GM13976 (cell line): ENCODE data around the gene PPP1R12A.

Experiments used
- DNase-seq: peaks from one replicate; pipeline ENCODE4 v3.0.0; 2012; ENCODE audit warnings: low spot score
- in situ Hi-C: fragments of 300-500 bp; cut with MboI; formaldehyde crosslinking; loops from one replicate; pipeline ENCODE4 v1.12.0; 2022; ENCODE audit warnings: low sequenced_read_pairs, mixed read lengths, inconsistent platforms; ENCODE audit not compliant: unreplicated experiment
- TF ChIP-seq, protein P1 (sequence below): IDR thresholded peaks from 2 replicates; pipeline ENCODE4 v1.5.1; 2012; ENCODE audit warnings: borderline replicate concordance, mild to moderate bottlenecking; ENCODE audit not compliant: insufficient read depth; ENCODE audit errors: extremely low read depth, missing control alignments, control extremely low read depth

PPP1R12A gene

DNA sequence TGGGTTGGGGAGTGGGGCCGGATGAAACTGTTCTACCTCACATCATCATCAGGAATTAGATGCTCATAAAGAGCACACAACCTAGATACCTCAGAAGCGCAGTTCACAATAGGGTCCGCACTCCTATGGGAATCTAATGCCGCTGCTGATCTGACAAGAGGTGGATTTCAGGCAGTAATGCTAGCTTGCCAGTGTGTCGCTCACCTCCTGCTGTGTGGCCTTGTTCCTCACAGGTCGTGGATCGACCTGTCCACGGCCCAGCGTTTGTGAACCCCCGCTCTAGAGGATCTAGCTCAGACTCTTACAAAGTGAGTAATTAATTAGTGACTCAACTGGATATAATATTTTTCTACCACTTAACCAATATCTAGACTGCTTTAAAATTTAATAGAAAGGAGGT, 5.8 kb downstream of the PPP1R12A start:
- TF ChIP-seq, protein P1, sequence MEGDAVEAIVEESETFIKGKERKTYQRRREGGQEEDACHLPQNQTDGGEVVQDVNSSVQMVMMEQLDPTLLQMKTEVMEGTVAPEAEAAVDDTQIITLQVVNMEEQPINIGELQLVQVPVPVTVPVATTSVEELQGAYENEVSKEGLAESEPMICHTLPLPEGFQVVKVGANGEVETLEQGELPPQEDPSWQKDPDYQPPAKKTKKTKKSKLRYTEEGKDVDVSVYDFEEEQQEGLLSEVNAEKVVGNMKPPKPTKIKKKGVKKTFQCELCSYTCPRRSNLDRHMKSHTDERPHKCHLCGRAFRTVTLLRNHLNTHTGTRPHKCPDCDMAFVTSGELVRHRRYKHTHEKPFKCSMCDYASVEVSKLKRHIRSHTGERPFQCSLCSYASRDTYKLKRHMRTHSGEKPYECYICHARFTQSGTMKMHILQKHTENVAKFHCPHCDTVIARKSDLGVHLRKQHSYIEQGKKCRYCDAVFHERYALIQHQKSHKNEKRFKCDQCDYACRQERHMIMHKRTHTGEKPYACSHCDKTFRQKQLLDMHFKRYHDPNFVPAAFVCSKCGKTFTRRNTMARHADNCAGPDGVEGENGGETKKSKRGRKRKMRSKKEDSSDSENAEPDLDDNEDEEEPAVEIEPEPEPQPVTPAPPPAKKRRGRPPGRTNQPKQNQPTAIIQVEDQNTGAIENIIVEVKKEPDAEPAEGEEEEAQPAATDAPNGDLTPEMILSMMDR, result no peak
- no peak for DNase-seq
- in situ Hi-C loops, result no loop called here

DNA sequence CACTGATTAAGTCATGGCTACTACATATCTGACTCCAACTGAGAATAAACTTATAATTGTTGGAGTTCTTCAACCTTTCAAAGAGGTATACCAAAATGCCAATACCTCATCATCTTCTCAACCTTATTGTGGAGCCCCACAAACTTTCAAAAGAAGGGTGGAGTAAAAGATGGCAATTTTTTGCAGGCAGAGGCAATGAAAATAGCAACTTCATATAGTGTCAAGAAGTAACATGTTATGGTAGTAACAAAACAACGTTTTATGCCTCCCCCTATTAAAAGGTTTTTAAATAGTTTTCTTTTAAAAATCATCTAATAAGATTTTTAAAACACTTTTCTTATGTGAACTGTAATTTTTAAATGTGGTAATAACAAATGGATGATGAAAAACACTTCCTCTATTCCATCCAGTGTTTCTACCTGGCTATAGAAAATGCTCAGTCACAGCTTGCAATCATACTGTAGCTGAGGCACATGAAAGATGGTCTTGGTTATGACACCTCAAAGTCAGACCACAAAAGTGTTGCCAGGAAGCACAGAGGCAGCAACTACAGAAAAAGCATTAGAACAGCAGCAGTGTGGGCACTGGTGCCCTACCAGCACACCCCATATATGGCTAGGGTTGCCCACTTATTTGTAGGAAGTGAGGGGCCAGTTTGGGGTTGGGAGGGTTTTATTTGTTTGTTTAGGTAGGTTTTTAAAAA, 7.0 kb downstream of the PPP1R12A start:
- DNase-seq, result peak; percentile 40
- in situ Hi-C loops, result no loop called here
- TF ChIP-seq, protein P1, result no peak

DNA sequence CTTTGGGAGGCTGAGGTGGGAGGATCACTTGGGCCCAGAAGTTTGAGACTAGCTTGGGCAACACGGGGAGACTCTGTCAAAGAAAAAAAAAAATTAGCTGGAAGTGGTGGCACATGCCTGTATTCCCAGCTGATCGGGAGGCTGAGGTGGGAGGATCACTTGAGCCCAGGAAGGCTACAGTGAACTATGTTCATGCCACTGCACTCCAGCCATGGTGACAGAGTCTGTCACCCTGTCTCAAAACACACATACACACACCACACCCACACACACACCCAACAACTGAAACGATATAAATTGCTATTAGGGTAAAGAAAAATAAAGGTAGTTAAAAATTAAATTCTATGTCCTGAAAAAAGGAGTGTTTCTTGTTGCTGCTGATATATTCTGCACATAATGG, 7.9 kb downstream of the PPP1R12A start:
- no peak for DNase-seq
- TF ChIP-seq, protein P1, result no peak
- in situ Hi-C loops, result no loop called here

DNA sequence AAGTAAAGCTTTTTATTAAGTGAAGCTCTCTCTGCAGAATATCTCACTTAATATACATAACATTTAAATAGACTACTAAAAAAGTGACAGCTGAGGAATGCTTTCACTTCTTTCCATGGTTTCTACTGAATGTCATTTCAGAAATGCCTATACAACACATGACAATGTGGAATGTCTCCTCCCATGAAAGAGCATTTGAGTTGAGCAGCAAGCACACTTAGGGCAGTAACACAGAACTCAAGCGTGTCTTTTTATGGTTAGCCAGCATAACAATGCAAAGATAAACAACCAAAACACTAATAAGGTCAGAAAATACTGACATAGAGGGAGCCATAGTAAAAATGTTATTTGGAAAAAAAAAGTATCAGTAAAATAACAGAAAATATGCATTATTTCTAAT, 9.4 kb downstream of the PPP1R12A start:
- DNase-seq, result no peak
- in situ Hi-C loops, result no loop called here
- TF ChIP-seq, protein P1, result no peak

DNA sequence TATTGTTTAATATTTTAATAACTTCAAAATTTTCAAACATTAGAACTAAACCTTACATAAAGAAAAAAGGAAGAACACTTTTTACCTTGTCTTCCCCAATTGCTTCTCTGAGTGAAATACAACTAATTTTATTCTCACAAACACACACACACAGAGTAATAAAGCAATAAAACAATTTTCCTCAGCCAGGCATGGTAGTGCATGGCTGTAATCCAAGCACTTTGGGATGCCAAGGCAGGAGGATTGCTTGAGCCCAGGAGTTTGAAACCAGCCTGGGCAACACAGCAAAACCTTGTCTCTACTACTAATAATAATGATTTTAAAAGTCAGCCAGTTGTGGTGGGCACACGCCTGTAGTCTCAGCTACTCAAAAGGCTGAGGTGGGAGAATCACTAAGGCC, 13.1 kb downstream of the PPP1R12A start:
- in situ Hi-C loops, result no loop called here
- no peak for DNase-seq
- TF ChIP-seq, protein P1, result no peak

DNA sequence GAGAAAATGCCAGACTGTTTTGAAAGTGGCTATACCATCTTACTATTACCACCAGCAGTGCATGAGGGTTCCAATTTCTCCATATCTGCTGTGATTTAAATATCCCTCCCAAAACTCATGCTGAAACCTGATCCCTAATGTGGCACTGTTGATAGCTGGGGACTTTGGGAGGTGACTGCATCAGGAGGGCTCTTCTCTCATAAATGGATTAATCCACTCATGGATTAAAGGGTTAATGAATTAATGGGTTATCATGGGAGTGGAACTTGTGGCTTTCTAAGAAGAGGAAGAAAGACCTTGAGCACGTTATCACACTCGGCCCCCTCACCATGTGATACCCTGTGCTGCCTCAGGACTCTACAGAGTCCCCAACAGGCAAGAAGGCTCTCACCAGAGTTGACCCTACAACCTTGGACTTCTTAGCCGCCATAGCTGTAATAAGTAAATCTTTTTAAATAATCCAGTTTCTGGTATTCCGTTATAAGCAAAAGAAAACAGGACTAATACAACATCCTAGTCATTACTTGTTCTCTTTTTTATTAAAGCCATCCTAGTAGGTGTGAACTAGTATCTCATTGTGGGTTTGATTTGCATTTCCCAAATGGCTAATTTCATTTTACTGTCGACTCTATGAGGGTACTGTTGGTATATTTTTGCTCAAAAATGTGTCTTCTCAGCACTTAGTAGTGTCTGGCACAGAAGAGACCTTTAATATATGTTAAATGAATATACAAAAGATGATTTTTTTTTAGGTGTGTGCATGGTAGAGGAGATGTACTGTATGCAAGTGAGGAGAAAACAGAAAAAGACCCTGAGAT, 14.3 kb downstream of the PPP1R12A start:
- in situ Hi-C loops, result no loop called here
- no peak for DNase-seq
- TF ChIP-seq, protein P1, result no peak
